GM12874 (cell line): Measurements from ENCODE around the gene CDH2.

Source experiments
- CTCF ChIP-seq: IDR thresholded peaks from 2 replicates; pipeline ENCODE4 v1.5.1; 2011; ENCODE audit warnings: low read depth, mild to moderate bottlenecking, control low read depth, low read length, moderate library complexity; ENCODE audit not compliant: insufficient read depth

Gene CDH2

DNA sequence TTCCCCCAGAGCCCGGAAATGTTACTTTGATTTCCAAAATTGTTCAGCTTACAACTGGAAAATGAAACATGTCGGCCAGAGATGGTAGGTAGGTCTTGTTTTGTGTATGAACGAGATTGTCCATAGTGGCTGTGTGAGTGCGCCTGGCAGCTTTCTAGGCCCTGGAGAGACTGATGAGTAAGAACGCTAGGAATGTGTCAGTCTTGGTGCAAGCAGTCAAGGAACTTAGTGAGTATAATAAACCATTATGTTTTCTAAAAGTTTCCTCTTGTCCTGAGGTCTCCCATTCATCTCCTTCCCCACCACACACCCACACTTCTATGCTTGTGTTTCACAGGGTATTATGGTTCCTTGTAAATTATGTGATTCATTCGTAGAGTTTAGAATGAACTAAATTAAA lies 234.2 kb downstream of the CDH2 start:
- no peak for TF ChIP-seq CTCF

DNA sequence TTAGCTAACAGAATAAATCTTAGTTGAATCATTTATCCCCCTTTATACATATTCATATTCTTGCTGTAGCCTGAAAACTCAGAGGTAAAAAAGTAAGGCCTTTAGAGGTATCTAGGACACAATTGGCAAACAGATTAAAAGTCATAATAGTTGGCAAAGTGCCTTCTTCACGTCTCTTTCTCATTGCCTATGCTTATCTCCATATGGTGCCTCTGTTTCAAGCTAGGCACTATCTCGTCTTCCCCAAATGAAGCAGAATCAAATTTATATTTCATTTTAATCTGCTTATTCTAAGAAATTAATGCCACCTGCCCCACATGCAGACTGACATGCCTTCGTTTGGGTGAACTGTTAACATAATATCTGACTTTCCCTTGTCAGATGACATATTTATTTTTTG lies 245.4 kb downstream of the CDH2 start:
- no peak for TF ChIP-seq CTCF

- no peak for TF ChIP-seq CTCF
Measured at GRCh38 chr18:27922780-27923179, 254.2 kb downstream of the CDH2 start.

GRCh38 chr18:27921904-27922751 lies 254.8 kb downstream of the CDH2 start:
- TF ChIP-seq CTCF = no peak

GRCh38 chr18:27921392-27921791 lies 255.5 kb downstream of the CDH2 start:
- TF ChIP-seq CTCF = no peak

GRCh38 chr18:27920836-27921235 lies 256.1 kb downstream of the CDH2 start:
- TF ChIP-seq CTCF = no peak

GRCh38 chr18:27903906-27904305 lies 273.0 kb downstream of the CDH2 start:
- TF ChIP-seq CTCF = no peak
